Subcutaneous abdominal adipose tissue (tissue), 5 donors: Measurements from ENCODE around the gene TLK1.

Experiments used
- H3K27ac ChIP-seq: one replicate; pipeline ENCODE4 v1.7.0; 2013; ENCODE audit warnings: low read depth, mild to moderate bottlenecking, inconsistent platforms, low read length, moderate library complexity
- H3K27me3 ChIP-seq, 5 donors: one replicate each; pipeline ENCODE4 v1.7.0; 2013; ENCODE audit warnings: low read length in 5 of 5, inconsistent platforms in 1 of 5; ENCODE audit not compliant: control insufficient read depth in 5 of 5, insufficient read depth in 4 of 5
- H3K36me3 ChIP-seq, 5 donors: one replicate each; pipeline ENCODE4 v1.7.0; 2013; ENCODE audit warnings: low read length in 5 of 5; ENCODE audit not compliant: control insufficient read depth in 5 of 5, insufficient read depth in 5 of 5
- H3K4me1 ChIP-seq, 5 donors: one replicate each; pipeline ENCODE4 v1.7.0; 2013; ENCODE audit warnings: low read length in 5 of 5, mild to moderate bottlenecking in 3 of 5, moderate library complexity in 1 of 5; ENCODE audit not compliant: control insufficient read depth in 5 of 5, insufficient read depth in 5 of 5
- H3K4me3 ChIP-seq, 5 donors: one replicate each; pipeline ENCODE4 v1.7.0; 2013; ENCODE audit warnings: low read length in 5 of 5, low read depth in 1 of 5
- H3K9ac ChIP-seq, 5 donors: one replicate each; pipeline ENCODE4 v1.7.0; 2013; ENCODE audit warnings: low read length in 5 of 5, mild to moderate bottlenecking in 4 of 5, moderate library complexity in 3 of 5
- H3K9me3 ChIP-seq, 5 donors: one replicate each; pipeline ENCODE4 v1.7.0; 2013; ENCODE audit warnings: low read length in 5 of 5; ENCODE audit not compliant: control insufficient read depth in 5 of 5
- donor health status: healthy.
- donor health status: healthy.
- donor health status: healthy.
- donor health status: healthy.
- donor health status: healthy.

The TLK1 gene

DNA sequence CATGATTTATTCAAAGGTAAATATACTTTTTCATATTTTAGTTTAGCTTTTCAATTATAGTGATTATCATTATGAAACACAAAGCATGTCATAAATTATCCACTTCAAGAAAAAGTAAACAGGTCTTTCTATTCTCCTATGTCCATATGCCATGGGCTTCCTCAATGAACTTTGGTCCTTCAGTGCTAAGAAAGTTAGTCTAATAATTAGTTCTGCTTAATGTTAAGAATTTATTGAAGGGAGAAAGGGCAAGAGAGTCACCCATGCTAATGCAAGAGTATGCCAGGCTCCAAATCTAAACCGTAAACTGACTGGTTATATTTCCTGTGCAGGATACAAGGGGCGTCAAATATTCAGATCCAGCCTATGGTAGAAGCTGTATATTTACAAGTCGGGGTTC is 135.5 kb downstream of the TLK1 start:
- no peaks in the 10 kb centered on the region for H3K27me3 ChIP-seq
- no peak overlapping the region for H3K9ac ChIP-seq
- no peak overlapping the region for H3K27ac ChIP-seq

DNA sequence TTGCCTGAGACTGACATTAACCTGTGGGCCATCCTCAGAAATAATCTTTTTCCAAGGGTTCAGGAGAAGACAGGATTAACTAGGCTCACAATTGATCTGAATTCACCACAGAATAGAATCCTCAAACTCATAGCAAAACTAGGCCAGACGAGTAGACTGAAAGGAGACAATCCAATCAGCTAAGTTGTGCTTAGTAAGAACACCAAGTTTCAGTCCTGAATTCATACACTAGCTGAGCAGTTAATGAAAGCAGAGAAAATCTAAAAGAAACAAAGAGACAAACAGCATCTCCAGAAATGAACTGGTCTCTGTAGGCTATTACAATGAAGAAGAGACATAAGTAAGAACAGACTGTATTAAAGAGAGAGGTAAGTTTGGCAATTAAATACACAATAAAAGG is 142.2 kb downstream of the TLK1 start:
- H3K27ac ChIP-seq = no peak overlapping the region
- peaks cover 11 to 23% (median 19%) of the 10 kb centered on the region in 5 donors for H3K36me3 ChIP-seq
- peaks cover 0 to 11% (median 3%) of the 10 kb centered on the region in 5 donors for H3K4me1 ChIP-seq
- H3K9me3 ChIP-seq = no peaks in the 10 kb centered on the region
- no peak overlapping the region for H3K9ac ChIP-seq
- H3K27me3 ChIP-seq = no peaks in the 10 kb centered on the region
- H3K4me3 ChIP-seq = no peak overlapping the region

More for the DNA sequence above, 135.5 kb downstream of the TLK1 start:
- peaks cover 6 to 22% (median 15%) of the 10 kb centered on the region in 5 donors for H3K36me3 ChIP-seq
- H3K4me1 ChIP-seq = peaks cover 0 to 5% (median 0%) of the 10 kb centered on the region in 5 donors
- H3K4me3 ChIP-seq = no peak overlapping the region
- no peaks in the 10 kb centered on the region for H3K9me3 ChIP-seq

DNA sequence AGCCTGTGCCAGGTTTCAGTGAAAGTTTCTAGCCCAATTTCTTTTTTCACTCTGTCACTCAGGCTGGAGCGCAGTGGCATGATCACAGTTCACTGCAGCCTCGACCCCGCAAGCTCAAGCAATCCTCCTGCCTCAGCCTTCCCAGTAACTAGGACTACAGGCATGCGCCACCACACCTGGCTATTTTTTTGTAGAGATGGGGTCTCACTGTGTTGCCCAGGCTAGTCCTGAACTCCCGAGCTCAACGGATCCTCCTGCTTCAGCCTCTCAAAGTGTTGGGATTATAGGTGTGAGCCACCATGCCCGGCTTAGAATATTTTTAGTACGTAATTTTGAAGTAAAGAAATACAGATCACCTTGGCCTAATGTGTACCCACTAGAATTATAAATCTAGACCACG is 144.6 kb downstream of the TLK1 start:
- Histone ChIP-seq H3K9me3 (no peaks in the 10 kb centered on the region), H3K27me3 (no peaks in the 10 kb centered on the region), H3K4me3 (no peak overlapping the region), H3K4me1 (peaks cover 0 to 10% (median 3%) of the 10 kb centered on the region in 5 donors), H3K27ac (no peak overlapping the region), H3K36me3 (peaks cover 5 to 16% (median 12%) of the 10 kb centered on the region in 5 donors), H3K9ac (no peak overlapping the region)

DNA sequence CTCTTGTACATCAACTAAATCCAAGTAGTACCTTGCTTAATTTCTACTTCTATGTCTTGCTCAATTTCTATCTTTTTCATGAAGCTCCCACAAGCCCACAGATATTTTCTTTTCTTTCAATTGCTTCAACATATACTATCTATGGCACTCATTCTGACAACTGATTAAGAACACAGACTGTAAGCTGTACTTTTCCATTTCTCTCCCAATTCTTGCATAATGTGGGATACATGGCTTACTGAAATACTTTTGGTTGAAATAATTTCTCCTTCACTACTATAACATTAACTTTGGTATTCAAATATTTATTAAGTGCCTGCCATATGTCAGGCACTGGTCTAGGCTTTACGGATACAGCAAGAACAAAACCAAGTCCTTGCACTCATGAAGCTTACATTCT is 146.8 kb downstream of the TLK1 start:
- Histone ChIP-seq H3K4me1 (peaks cover 0 to 6% (median 3%) of the 10 kb centered on the region in 5 donors), H3K9ac (no peak overlapping the region), H3K27me3 (no peaks in the 10 kb centered on the region), H3K27ac (no peak overlapping the region), H3K36me3 (peaks cover 17 to 35% (median 20%) of the 10 kb centered on the region in 5 donors), H3K4me3 (no peak overlapping the region), H3K9me3 (no peaks in the 10 kb centered on the region)

DNA sequence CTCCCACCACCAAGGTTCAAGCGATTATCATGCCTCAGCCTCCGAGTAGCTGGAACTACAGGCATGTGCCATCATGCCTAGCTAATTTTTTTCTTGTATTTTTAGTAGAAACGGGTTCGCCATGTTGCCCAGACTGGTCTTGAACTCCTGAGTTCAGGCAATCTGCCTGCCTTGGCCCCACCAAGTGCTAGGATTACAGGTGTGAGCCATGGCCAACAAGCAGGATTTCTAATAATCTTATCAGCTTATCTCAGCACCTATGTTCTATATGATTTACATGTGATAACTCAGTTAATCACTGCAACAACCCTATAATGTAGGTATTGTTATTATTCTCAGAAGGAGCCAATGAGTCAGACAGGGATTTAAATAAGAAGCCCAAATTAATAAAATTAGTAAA is 151.3 kb downstream of the TLK1 start:
- no peak overlapping the region for H3K27ac ChIP-seq
- H3K36me3 ChIP-seq = peaks cover 27 to 59% (median 36%) of the 10 kb centered on the region in 5 donors
- no peaks in the 10 kb centered on the region for H3K9me3 ChIP-seq
- H3K9ac ChIP-seq = no peak overlapping the region
- H3K4me3 ChIP-seq = no peak overlapping the region
- H3K4me1 ChIP-seq = no peaks in the 10 kb centered on the region
- H3K27me3 ChIP-seq = no peaks in the 10 kb centered on the region

DNA sequence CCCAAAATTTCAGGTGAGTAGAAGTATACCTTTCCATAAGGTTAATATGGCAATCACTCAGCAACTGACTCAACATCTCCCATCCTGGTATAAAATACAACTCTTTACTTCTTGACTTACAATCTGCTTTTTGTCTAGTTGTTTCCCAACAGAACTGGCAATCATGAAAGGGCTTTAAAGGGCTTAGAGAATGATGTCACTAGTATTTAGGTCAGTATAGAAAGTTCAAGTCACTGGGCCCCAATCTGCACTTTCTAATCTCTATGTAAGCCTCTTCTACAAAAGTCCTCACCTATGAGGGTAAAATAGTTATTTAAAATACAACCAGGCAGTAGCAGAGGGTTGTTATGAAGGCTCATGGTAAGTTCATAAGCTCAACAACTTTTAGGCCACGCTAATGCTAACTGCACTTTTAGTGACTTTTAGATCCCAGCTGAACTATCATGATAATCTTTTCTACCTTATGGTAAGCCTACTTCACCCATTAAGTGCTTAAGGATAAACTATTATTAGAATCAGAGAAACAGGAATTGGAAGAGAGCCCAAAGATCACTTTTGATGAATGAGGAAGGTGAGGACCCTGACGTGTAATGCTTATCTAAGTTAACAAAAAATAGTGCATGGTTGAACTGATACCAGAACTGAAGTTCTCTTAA is 152.0 kb downstream of the TLK1 start:
- Histone ChIP-seq H3K36me3 (peaks cover 27 to 54% (median 33%) of the 10 kb centered on the region in 5 donors), H3K9ac (no peak overlapping the region), H3K27ac (no peak overlapping the region), H3K9me3 (no peaks in the 10 kb centered on the region), H3K27me3 (no peaks in the 10 kb centered on the region), H3K4me1 (no peaks in the 10 kb centered on the region), H3K4me3 (no peak overlapping the region)

DNA sequence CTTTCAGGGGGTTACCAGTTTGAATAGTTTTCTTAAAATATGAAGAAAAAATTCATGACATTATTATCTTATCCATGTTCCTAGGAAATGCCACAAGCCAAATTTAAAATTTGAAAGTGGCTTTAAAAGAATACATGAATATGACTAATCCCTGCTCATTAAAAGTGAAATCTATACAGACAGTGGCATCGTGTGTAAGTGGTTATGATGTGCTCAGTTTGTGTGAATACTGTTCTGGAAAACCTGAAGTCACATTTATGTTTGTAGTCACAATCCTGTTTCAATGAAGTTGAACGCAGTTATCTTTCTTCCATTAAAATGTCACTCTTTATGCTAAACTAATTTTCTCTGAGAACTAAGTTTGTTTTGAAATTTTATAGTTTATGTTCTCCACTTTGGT is 155.9 kb downstream of the TLK1 start:
- Histone ChIP-seq H3K9me3 (no peaks in the 10 kb centered on the region), H3K36me3 (peaks cover 23 to 55% (median 31%) of the 10 kb centered on the region in 5 donors), H3K9ac (no peak overlapping the region), H3K27me3 (no peaks in the 10 kb centered on the region), H3K27ac (no peak overlapping the region), H3K4me3 (no peak overlapping the region), H3K4me1 (no peaks in the 10 kb centered on the region)

DNA sequence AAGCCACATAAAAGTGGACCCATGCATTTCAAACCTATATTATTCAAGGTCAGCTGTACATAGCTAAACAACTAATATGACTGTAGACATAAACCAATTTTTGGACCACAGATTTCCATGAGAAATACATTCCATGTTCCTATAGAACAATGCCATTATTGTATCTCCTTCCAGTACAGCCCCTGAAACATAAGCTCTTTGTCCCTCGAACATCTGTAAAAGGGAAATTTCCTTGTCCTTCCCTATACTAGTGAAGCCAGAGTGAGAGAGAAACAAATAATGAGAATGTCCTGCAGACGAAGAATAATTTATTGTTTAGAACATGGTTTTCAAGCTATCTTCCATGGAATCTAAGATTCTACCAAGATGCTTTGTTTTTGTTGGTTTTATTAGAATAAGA is 156.3 kb downstream of the TLK1 start:
- no peak overlapping the region for H3K27ac ChIP-seq
- H3K4me3 ChIP-seq = no peak overlapping the region
- H3K4me1 ChIP-seq = no peaks in the 10 kb centered on the region
- H3K9ac ChIP-seq = no peak overlapping the region
- no peaks in the 10 kb centered on the region for H3K27me3 ChIP-seq
- H3K36me3 ChIP-seq = peaks cover 24 to 50% (median 29%) of the 10 kb centered on the region in 5 donors
- H3K9me3 ChIP-seq = no peaks in the 10 kb centered on the region

DNA sequence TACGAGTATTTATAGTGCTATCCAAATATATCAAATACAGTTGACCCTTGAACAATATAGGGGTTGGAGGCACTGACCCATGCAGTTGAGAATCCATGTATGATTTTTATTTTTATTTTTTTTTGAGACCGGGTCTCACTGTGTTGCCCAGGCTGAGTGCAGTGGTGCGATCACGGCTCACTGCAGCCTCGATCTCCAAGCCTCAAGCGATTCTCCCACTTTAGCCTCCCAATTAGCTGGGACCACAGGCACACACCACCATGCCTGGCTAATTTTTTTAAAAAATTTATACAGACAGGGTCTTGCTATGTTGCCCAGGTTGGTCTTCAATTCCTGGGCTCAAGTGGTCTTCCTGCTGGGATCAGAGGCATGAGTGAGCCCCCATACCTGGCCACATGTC is 161.0 kb downstream of the TLK1 start:
- H3K9me3 ChIP-seq = no peaks in the 10 kb centered on the region
- H3K27me3 ChIP-seq = no peaks in the 10 kb centered on the region
- no peak overlapping the region for H3K27ac ChIP-seq
- no peak overlapping the region for H3K4me3 ChIP-seq
- no peak overlapping the region for H3K9ac ChIP-seq
- no peaks in the 10 kb centered on the region for H3K4me1 ChIP-seq
- H3K36me3 ChIP-seq = peaks cover 16 to 39% (median 20%) of the 10 kb centered on the region in 5 donors

DNA sequence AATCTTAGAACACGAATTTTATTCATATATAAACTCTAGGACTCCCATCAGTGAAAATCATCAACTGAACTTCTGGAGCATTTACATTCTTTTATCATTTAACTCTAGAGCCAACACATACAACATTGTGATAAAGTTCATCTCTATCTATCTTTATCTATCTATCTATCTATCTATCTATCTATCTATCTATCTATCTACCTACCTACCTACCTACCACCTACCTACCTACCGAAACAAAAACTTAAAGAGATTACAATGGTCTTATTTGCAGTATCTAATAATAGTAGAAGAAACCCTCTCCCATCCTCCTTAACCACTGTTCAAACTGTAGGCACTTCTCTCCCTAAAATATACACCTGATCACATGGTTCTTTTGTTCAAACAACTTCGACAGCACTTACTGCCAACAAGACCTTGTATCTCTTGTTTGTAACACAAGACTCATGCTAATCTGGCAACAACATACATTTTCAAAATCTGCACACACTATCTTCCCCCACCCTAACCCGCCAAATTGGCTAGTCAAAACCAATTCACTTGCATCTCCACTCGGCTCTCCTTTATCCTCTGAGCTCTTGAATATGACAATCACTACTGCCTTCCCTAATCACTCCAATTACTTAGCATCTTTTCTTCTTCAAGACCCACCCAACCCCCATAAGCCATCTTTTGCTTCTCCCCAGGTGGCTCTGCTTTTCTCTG is 162.6 kb downstream of the TLK1 start:
- H3K4me3 ChIP-seq = no peak overlapping the region
- H3K9me3 ChIP-seq = no peaks in the 10 kb centered on the region
- peaks cover 17 to 39% (median 31%) of the 10 kb centered on the region in 5 donors for H3K36me3 ChIP-seq
- H3K4me1 ChIP-seq = no peaks in the 10 kb centered on the region
- H3K27ac ChIP-seq = no peak overlapping the region
- no peak overlapping the region for H3K9ac ChIP-seq
- no peaks in the 10 kb centered on the region for H3K27me3 ChIP-seq
